ENCODE measurements around the gene PEAK1. TPM values are rescaled to one million over a fixed set of nuclear protein-coding genes. Genes with fewer than 3 reads are reported as not detected.

Gene PEAK1
- total RNA-seq: 47.0 and 93.9 TPM in 2 replicates

GRCh38 chr15:77419836-77420609 lies at the start of gene PEAK1:
Gene PEAK1 (minus strand): TSS chr15:77420104. CDS start chr15:77181926, 238,178 bp downstream.

GRCh38 chr15:77420610-77421369 lies 886 bp upstream of the PEAK1 start, which contains the start of gene HMG20A:
Gene HMG20A (plus strand): TSS chr15:77420888. CDS start chr15:77458408, 37,520 bp downstream.

GRCh38 chr15:77070495-77071304 lies 349.2 kb downstream of the PEAK1 start, which contains the start of gene TSPAN3:
Gene TSPAN3 (minus strand): TSS chr15:77071109. CDS start chr15:77070954, 155 bp downstream.

Other genes with a start within 250 kb of the PEAK1 start
- 27.6 and 29.9 TPM in 2 replicates for gene HMG20A, start 784 bp upstream of the PEAK1 start, total RNA-seq
- gene LINGO1, start 212.8 kb upstream of the PEAK1 start, total RNA-seq: 0.19 and 0.28 TPM in 2 replicates